HCT116 (cell line): ENCODE results near the gene RCAN2. TPM values are rescaled to one million over a fixed set of nuclear protein-coding genes. Genes with fewer than 3 reads are reported as not detected.

Experiments used
- ATAC-seq: fragments of 200-7000 bp; cut with Tn5 transposase; 2 replicates; pipeline ENCODE4 v1.9.1; 2020; ENCODE audit warnings: mild to moderate bottlenecking, moderate library complexity
- BruUV-seq: library from RNA; stranded (reverse); fragments of 400-500 nt; replicated peaks from 2 replicates; lab custom pipeline; 2021; lab: Mats Ljungman, UMichigan
- CTCF ChIA-PET: fragments of 300-600 bp; sonication (Branson Sonifier 250); formaldehyde crosslinking; loops from one replicate; lab custom pipeline; 2021; ENCODE audit warnings: antibody characterized with exemption; lab: Charles Lee
- POLR2A ChIA-PET: fragments of 300-600, 350-600 bp; sonication (Branson Sonifier 250); formaldehyde crosslinking; loops from one replicate; lab custom pipeline; 2021; ENCODE audit warnings: antibody characterized with exemption; lab: Charles Lee
- RAD21 ChIA-PET, 2 experiments: fragments of 300-600 bp; sonication (Branson Sonifier 250); formaldehyde crosslinking; loops; one replicate each; lab custom pipeline; 2023; ENCODE audit warnings: low total read pairs in 2 of 2; ENCODE audit not compliant: uncharacterized antibody in 2 of 2, unreplicated experiment in 2 of 2, low non-redundant PET in 1 of 2; lab: Charles Lee
- DNase-seq: peaks from one replicate; pipeline ENCODE4 v3.0.0-alpha.2; 2010; ENCODE audit warnings: low read depth, low spot score
- H2AFZ ChIP-seq: fragments of 200-600 bp; shearing (Covaris generic), sonication (generic); 2 replicates; pipeline ENCODE4 v1.6.1; 2017; ENCODE audit warnings: low read depth, mixed run types, mixed read lengths, antibody characterized with exemption, low read length; ENCODE audit not compliant: poor library complexity, severe bottlenecking
- H3K27ac ChIP-seq: 2 replicates; pipeline ENCODE4 v1.5.1; 2012; ENCODE audit warnings: low read depth, low read length
- H3K27me3 ChIP-seq: fragments of 200-600 bp; sonication (generic); 2 replicates; pipeline ENCODE4 v1.6.1; 2016; ENCODE audit warnings: mixed run types, low read length, mixed read lengths; ENCODE audit not compliant: insufficient read depth
- H3K36me3 ChIP-seq, 2 experiments: fragments of 200-500 bp in 1 of 2; fragments of 200-600 bp in 1 of 2; sonication (Bioruptor generic) in 1 of 2; sonication (generic) in 1 of 2; 2 replicates each; pipeline versions ENCODE4 v1.5.1 to v1.6.1; 2014 to 2016; ENCODE audit warnings: low read length in 2 of 2, inconsistent platforms in 1 of 2, mixed read lengths in 1 of 2, mixed run types in 1 of 2; ENCODE audit not compliant: insufficient read depth in 2 of 2, control insufficient read depth in 1 of 2
- H3K4me1 ChIP-seq, 2 experiments: fragments of 200-600 bp in 1 of 2; sonication (generic) in 1 of 2; 2 replicates each; pipeline versions ENCODE4 v1.5.1 to v1.6.1; 2012 to 2017; ENCODE audit warnings: low read length in 2 of 2, inconsistent platforms in 1 of 2, mild to moderate bottlenecking in 1 of 2, mixed read lengths in 1 of 2, mixed run types in 1 of 2, moderate library complexity in 1 of 2; ENCODE audit not compliant: insufficient read depth in 2 of 2, control insufficient read depth in 1 of 2
- H3K4me2 ChIP-seq: fragments of 200-600 bp; sonication (generic); 2 replicates; pipeline ENCODE4 v1.6.1; 2017; ENCODE audit warnings: mixed run types, low read length, mixed read lengths
- H3K4me3 ChIP-seq, 2 experiments: fragments of 200-600 bp in 1 of 2; sonication (generic) in 1 of 2; replicated peaks in 1 of 2; 2 replicates each; pipeline ENCODE4 v1.5.1; 2011 to 2016; ENCODE audit warnings: low read length in 2 of 2, control low read depth in 1 of 2, low read depth in 1 of 2, mild to moderate bottlenecking in 1 of 2, mixed read lengths in 1 of 2, mixed run types in 1 of 2
- H3K79me2 ChIP-seq: fragments of 200-600 bp; sonication (generic); 2 replicates; pipeline ENCODE4 v1.6.1; 2017; ENCODE audit warnings: mild to moderate bottlenecking, mixed run types, low read length, moderate library complexity, mixed read lengths; ENCODE audit not compliant: insufficient read depth
- H3K9ac ChIP-seq: fragments of 200-600 bp; sonication (generic); 2 replicates; pipeline ENCODE4 v1.6.1; 2016; ENCODE audit warnings: low read length, mixed read lengths
- H3K9me2 ChIP-seq: fragments of 200-600 bp; sonication (generic), shearing (Covaris generic); 2 replicates; pipeline ENCODE4 v1.6.1; 2017; ENCODE audit warnings: mixed run types, mild to moderate bottlenecking, moderate library complexity; ENCODE audit not compliant: insufficient read depth
- H3K9me3 ChIP-seq, 2 experiments: fragments of 200-500 bp in 1 of 2; fragments of 200-600 bp in 1 of 2; sonication (Bioruptor generic) in 1 of 2; sonication (generic) in 1 of 2; 2 replicates each; pipeline ENCODE4 v1.6.1; 2014 to 2017; ENCODE audit warnings: low read length in 2 of 2, mixed read lengths in 2 of 2, inconsistent platforms in 1 of 2, low read depth in 1 of 2, mild to moderate bottlenecking in 1 of 2, mixed run types in 1 of 2, moderate library complexity in 1 of 2; ENCODE audit not compliant: control insufficient read depth in 1 of 2, insufficient read depth in 1 of 2
- H4K20me1 ChIP-seq: fragments of 200-600 bp; sonication (generic), shearing (Covaris generic); 2 replicates; pipeline ENCODE4 v1.6.1; 2017; ENCODE audit warnings: mixed run types, mild to moderate bottlenecking, moderate library complexity; ENCODE audit not compliant: insufficient read depth
- CBX3 ChIP-seq: IDR thresholded peaks from 2 replicates; pipeline ENCODE4 v1.6.1; 2012; ENCODE audit warnings: low read depth
- EGR1 ChIP-seq: IDR thresholded peaks from 2 replicates; pipeline ENCODE4 v1.6.1; 2012; ENCODE audit warnings: low read depth
- EZH2 ChIP-seq: fragments of 200-600 bp; sonication (generic); IDR thresholded peaks from 2 replicates; pipeline ENCODE4 v1.6.1; 2017; ENCODE audit warnings: antibody characterized with exemption, mixed run types
- EZH2phosphoT487 ChIP-seq: fragments of 200-600 bp; IDR thresholded peaks from 2 replicates; pipeline ENCODE4 v1.6.1; 2018; ENCODE audit warnings: antibody characterized with exemption, borderline replicate concordance
- FOSL1 ChIP-seq: IDR thresholded peaks from 2 replicates; pipeline ENCODE4 v1.6.1; 2012; ENCODE audit warnings: low read depth
- JUND ChIP-seq: IDR thresholded peaks from 2 replicates; pipeline ENCODE4 v1.6.1; 2012
- POLR2A ChIP-seq: IDR thresholded peaks from 2 replicates; pipeline ENCODE4 v1.7.0; 2011; ENCODE audit warnings: borderline replicate concordance; ENCODE audit not compliant: insufficient read depth, insufficient read length; ENCODE audit errors: extremely low read depth
- POLR2AphosphoS5 ChIP-seq: IDR thresholded peaks from 2 replicates; pipeline ENCODE4 v1.6.1; 2011; ENCODE audit warnings: mild to moderate bottlenecking, low read depth, low read length, moderate library complexity
- RAD21 ChIP-seq: IDR thresholded peaks from 2 replicates; pipeline ENCODE4 v1.6.1; 2012; ENCODE audit warnings: low read depth, mild to moderate bottlenecking
- SP1 ChIP-seq: IDR thresholded peaks from 2 replicates; pipeline ENCODE4 v1.6.1; 2012; ENCODE audit warnings: low read depth
- YY1 ChIP-seq: IDR thresholded peaks from 2 replicates; pipeline ENCODE4 v1.6.1; 2011; ENCODE audit warnings: low read length, low read depth, moderate library complexity, mild to moderate bottlenecking; ENCODE audit not compliant: insufficient replicate concordance; ENCODE audit errors: extremely low read depth
- ZFX ChIP-seq: fragments of 450-650 bp; IDR thresholded peaks from 2 replicates; pipeline ENCODE4 v1.6.1; 2017
- ZNF274 ChIP-seq: fragments of 200-500 bp; sonication (Bioruptor generic); IDR thresholded peaks from 2 replicates; pipeline ENCODE4 v1.6.1; 2014; ENCODE audit warnings: mild to moderate bottlenecking, low read depth, low read length, inconsistent platforms
- intact Hi-C: fragments of 100-400 bp; cut with micrococcal nuclease; formaldehyde crosslinking; loops from 2 replicates; pipeline ENCODE4 v1.10.0; 2022
- total RNA-seq: library from RNA; stranded (reverse); gene quantifications from one replicate; pipeline ENCODE4 v1.2.1, GENCODE V29; 2021; ENCODE audit not compliant: unreplicated experiment
- TF ChIP-seq, protein P1 (sequence below): IDR thresholded peaks from 2 replicates; pipeline ENCODE4 v1.6.1; 2012; ENCODE audit warnings: low read depth
- TF ChIP-seq, protein P2 (sequence below): IDR thresholded peaks from 2 replicates; pipeline ENCODE4 v1.6.1; 2012
- TF ChIP-seq, protein P3 (sequence below): IDR thresholded peaks from 2 replicates; pipeline ENCODE4 v1.6.1; 2011; ENCODE audit warnings: mild to moderate bottlenecking, low read length, moderate library complexity; ENCODE audit not compliant: insufficient replicate concordance; ENCODE audit errors: extremely low read depth
- TF ChIP-seq, protein P4 (sequence below), 3 experiments: fragments of 200-600 bp in 1 of 3; sonication (generic) in 1 of 3; IDR thresholded peaks in 2 of 3; conservative IDR thresholded peaks in 1 of 3; 2 replicates each; pipeline ENCODE4 v1.5.1; 2012 to 2017; ENCODE audit warnings: low read depth in 2 of 3, low read length in 2 of 3, antibody characterized with exemption in 1 of 3, borderline replicate concordance in 1 of 3, control low read depth in 1 of 3, mild to moderate bottlenecking in 1 of 3, mixed read lengths in 1 of 3, mixed run types in 1 of 3, moderate library complexity in 1 of 3; ENCODE audit not compliant: insufficient read depth in 1 of 3

The RCAN2 gene
- total RNA-seq, 1 experiment from 2014 or later, result 0.57 TPM

DNA sequence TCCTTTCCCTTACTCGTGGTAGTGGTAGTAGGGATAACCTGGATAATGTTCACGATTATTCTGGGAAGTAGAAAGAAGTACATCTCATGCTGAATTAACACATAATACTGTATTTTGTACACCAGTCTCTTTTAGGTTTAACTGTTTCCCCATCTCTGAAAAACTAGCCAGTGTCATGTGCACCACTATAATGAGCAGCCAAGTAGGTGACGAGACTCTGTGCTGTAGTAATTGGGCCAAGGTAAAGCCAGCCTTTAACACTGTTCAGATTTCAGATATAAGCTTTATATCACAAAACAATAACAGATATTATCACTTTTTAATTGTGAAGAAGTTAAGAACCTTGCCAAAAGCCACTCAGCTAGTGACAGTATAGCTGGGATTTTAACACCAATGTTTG, 219.5 kb downstream of the RCAN2 start:
- RAD21 ChIA-PET, result no interaction called here
- Histone ChIP-seq H3K9me2 (no peaks in the 10 kb centered on the region), H3K36me3 (no peaks in the 10 kb centered on the region), H3K27ac (no peak overlapping the region), H3K79me2 (no peaks in the 10 kb centered on the region), H3K9me3 (no peaks in the 10 kb centered on the region), H2AFZ (no peak overlapping the region), H3K27me3 (no peaks in the 10 kb centered on the region), H3K4me1 (no peaks in the 10 kb centered on the region), H3K9ac (no peak overlapping the region), H4K20me1 (no peaks in the 10 kb centered on the region), H3K4me2 (no peak overlapping the region), H3K4me3 (no peak overlapping the region)
- POLR2A ChIA-PET, result no interaction called here
- ATAC-seq (no peak), DNase-seq (no peak)
- intact Hi-C loops, result no loop called here
- no TSS peak for BruUV-seq
- TF ChIP-seq SP1, result no peak
- TF ChIP-seq ZNF274, result no peak
- TF ChIP-seq, protein P1, sequence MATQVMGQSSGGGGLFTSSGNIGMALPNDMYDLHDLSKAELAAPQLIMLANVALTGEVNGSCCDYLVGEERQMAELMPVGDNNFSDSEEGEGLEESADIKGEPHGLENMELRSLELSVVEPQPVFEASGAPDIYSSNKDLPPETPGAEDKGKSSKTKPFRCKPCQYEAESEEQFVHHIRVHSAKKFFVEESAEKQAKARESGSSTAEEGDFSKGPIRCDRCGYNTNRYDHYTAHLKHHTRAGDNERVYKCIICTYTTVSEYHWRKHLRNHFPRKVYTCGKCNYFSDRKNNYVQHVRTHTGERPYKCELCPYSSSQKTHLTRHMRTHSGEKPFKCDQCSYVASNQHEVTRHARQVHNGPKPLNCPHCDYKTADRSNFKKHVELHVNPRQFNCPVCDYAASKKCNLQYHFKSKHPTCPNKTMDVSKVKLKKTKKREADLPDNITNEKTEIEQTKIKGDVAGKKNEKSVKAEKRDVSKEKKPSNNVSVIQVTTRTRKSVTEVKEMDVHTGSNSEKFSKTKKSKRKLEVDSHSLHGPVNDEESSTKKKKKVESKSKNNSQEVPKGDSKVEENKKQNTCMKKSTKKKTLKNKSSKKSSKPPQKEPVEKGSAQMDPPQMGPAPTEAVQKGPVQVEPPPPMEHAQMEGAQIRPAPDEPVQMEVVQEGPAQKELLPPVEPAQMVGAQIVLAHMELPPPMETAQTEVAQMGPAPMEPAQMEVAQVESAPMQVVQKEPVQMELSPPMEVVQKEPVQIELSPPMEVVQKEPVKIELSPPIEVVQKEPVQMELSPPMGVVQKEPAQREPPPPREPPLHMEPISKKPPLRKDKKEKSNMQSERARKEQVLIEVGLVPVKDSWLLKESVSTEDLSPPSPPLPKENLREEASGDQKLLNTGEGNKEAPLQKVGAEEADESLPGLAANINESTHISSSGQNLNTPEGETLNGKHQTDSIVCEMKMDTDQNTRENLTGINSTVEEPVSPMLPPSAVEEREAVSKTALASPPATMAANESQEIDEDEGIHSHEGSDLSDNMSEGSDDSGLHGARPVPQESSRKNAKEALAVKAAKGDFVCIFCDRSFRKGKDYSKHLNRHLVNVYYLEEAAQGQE, result no peak
- no peak for TF ChIP-seq CBX3
- no peak for TF ChIP-seq POLR2AphosphoS5
- TF ChIP-seq, protein P2, sequence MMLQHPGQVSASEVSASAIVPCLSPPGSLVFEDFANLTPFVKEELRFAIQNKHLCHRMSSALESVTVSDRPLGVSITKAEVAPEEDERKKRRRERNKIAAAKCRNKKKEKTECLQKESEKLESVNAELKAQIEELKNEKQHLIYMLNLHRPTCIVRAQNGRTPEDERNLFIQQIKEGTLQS, result no peak
- TF ChIP-seq YY1, result no peak
- TF ChIP-seq, protein P3, sequence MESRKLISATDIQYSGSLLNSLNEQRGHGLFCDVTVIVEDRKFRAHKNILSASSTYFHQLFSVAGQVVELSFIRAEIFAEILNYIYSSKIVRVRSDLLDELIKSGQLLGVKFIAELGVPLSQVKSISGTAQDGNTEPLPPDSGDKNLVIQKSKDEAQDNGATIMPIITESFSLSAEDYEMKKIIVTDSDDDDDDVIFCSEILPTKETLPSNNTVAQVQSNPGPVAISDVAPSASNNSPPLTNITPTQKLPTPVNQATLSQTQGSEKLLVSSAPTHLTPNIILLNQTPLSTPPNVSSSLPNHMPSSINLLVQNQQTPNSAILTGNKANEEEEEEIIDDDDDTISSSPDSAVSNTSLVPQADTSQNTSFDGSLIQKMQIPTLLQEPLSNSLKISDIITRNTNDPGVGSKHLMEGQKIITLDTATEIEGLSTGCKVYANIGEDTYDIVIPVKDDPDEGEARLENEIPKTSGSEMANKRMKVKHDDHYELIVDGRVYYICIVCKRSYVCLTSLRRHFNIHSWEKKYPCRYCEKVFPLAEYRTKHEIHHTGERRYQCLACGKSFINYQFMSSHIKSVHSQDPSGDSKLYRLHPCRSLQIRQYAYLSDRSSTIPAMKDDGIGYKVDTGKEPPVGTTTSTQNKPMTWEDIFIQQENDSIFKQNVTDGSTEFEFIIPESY, result no peak
- TF ChIP-seq EZH2phosphoT487, result no peak
- TF ChIP-seq POLR2A, result no peak
- TF ChIP-seq EGR1, result no peak
- no peak for TF ChIP-seq JUND
- TF ChIP-seq EZH2, result no peak
- TF ChIP-seq FOSL1, result no peak
- no peak for TF ChIP-seq ZFX
- TF ChIP-seq, protein P4, sequence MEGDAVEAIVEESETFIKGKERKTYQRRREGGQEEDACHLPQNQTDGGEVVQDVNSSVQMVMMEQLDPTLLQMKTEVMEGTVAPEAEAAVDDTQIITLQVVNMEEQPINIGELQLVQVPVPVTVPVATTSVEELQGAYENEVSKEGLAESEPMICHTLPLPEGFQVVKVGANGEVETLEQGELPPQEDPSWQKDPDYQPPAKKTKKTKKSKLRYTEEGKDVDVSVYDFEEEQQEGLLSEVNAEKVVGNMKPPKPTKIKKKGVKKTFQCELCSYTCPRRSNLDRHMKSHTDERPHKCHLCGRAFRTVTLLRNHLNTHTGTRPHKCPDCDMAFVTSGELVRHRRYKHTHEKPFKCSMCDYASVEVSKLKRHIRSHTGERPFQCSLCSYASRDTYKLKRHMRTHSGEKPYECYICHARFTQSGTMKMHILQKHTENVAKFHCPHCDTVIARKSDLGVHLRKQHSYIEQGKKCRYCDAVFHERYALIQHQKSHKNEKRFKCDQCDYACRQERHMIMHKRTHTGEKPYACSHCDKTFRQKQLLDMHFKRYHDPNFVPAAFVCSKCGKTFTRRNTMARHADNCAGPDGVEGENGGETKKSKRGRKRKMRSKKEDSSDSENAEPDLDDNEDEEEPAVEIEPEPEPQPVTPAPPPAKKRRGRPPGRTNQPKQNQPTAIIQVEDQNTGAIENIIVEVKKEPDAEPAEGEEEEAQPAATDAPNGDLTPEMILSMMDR (IDR thresholded peaks at IDR 0.05 in 2 of 3, conservative IDR thresholded peaks at IDR 0.05 in 1 of 3; ENCODE audit: borderline replicate concordance in 1 of 3, insufficient read depth in 1 of 3, low read depth in 2 of 3, low read length in 2 of 3), result no peak
- no peak for TF ChIP-seq RAD21
- CTCF ChIA-PET, result no interaction called here
